NCI-H345 treated with DMSO at 0.1 percent for 48 hours (cell line): ENCODE results near the gene FMNL2.
"Not testable (repeated sequence)": the region's sequence is repeated elsewhere in the genome, so short reads cannot be mapped to it uniquely, and the experiment has no call there.

Experiments
- DNase-seq: peaks from one replicate; lab custom pipeline; 2025; ENCODE audit not compliant: unreplicated experiment; lab: John Stamatoyannopoulos, UW

The FMNL2 gene

DNA sequence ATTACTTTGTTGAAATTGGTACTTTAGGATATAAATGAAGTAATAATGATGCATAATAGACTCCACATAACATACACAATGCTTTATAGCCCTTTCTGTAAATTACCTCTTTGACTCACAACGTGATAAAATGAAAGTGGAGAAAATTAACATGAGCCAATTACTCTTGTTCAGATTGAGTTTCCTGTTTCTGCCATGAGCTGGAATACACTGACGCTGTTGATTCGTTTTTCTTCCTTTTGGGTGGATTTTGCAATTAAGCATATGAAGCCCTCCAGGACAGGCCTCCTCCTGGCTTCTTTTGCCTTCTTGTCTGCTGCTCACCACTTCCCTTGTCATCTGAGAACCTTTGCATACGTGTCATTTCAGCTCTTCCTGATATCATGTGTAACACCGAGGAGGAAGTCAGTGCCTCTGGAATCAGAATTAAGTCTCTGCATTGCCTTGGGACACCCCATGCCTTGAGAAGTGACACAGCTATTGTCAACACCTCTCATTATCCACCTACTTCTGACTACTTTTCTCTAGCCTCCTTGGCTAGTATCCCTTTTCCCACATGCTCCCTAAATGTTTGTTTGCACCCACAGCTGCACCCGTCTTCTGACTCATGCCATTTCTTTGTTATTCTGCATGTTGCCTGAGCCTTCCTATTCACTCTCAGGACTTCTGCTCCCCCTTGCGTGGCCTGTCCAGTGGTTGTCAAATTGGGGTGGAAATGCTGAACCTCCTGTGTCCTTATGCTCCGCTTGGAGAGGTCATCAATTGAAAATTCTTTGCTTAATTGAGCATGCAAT is 134.1 kb downstream of the FMNL2 start:
- no peak for DNase-seq

DNA sequence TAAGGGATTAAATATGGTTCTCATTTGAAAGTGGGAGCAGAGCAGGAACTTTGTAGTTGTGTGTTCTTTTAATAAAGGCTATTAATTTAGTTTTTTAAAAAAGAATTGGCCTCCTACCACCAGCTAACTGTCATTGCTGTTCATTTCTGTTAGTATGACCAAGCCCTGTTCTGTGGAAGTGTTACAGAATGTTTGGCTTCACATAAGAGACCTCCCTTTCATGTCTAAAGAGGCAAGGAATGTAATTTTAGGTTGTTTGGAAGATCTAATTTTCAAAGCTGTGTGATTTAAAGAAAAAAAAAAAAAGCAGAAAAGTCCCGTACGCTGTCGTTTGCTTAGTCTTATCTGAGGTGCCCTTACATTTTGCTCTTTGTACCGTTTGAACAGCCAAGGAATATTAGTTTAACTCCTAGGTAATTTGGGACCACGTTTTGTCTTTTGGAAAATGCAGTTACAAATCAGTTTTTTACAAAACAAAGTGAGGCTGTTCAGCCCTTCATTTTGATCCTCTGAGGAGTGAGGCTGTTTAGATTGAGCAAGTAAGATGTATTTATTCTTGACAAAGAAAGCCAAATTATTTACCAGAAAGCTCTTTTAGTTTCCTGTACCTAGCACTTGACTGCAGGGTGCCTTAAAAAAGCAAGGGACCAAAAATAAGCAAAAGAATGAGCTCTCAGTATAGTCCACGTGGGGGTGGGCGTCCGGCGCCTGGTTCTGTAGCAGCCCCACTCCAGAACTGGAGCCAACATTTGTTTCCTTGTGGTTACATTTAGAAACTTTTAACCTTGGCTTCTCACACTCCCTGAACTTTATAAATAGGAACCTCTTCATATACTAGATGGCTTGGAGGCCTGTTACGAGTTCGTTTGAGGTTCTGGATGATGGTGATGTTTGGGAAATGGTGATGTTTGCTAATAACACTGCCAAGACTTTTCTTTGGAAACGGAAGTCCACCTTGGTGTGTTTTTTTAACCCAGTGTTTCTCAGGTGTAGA is 136.2 kb downstream of the FMNL2 start:
- no peak for DNase-seq

DNA sequence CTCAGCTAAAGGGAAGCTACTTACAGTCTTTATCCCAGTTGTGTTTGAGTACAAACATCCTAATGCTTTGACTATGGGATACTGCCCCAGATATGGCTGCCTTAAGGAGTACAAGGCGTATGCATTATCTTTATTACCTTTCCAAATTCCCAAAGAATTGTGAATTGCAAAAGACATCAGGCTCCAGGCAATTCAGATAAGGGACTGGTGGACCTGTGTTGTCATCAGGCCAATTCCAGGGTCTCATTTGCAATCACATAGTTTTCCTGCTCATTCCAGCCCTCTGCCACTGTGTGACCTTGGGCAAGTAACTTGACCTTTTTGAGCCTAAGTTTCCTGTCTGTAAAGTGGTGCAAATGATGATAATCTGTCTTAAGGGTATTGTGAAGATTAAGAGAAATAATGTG is 137.5 kb downstream of the FMNL2 start:
- no peak for DNase-seq

DNA sequence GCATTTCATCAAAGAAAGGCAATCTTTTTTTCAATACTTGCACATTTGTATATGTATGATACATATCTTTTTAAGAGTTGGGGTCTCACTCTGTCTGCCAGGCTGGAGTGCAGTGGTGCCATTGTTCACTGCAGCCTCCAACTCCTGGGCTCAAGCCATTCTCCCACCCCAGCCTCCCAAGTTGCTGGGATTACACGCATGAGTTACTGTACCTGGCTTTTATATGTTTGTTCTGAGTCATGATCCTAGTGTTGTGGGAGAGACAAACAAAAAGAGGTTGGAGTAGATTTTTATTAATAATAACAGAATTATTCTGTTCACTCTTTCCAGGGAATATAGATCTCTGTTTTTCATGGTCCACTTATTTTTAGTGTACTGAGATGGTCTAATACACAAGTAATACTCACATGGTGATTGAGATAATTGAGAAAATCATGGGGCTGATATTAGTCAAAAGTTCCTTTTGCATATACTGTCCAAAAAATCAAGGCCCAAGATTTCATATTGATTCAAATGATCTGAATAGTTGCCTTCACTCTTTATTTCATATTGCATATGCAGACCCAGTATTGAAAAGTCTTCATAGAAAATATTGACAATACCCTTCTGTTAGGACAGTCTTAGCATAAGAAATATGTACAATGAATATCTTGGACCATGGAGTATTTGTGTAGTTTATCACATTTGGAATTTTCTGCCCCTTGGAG is 138.3 kb downstream of the FMNL2 start:
- no peak for DNase-seq

DNA sequence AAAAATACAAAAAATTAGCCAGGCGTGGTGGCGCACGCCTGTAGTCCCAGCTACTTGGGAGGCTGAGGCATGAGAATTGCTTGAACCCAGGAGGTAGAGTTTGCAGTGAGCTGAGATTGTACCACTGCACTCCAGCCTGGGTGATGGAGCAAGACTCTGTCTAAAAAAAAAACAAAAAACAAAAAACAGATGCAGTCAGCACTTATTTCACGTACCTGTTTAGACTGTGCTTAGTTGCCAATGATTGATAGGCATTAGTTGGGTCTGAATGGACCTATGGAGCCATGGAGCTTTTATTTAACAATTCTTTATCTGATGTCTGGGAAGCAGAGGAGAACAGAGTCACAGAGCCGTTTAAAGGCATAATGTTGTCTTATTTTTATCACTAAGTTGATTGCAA is 139.5 kb downstream of the FMNL2 start:
- DNase-seq = not testable (repeated sequence)

DNA sequence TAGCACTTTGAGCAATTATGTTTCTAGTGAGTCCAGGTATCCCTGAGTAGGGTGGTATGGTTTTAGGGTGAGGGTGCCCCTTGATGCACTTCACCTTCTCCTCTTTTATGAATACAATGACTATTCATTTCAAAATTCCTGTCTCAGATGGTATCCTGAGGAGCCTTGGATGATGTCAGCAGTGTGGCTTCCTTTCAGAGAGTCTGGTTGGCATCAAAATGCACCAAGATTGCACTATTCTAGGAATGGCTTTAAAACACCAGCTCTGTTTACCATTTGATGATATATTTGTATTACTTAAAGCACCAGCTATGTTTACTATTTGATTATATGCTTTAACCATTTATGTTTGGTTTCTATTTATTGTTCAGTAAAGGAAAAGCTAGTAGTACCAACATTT is 141.0 kb downstream of the FMNL2 start:
- DNase-seq = no peak

DNA sequence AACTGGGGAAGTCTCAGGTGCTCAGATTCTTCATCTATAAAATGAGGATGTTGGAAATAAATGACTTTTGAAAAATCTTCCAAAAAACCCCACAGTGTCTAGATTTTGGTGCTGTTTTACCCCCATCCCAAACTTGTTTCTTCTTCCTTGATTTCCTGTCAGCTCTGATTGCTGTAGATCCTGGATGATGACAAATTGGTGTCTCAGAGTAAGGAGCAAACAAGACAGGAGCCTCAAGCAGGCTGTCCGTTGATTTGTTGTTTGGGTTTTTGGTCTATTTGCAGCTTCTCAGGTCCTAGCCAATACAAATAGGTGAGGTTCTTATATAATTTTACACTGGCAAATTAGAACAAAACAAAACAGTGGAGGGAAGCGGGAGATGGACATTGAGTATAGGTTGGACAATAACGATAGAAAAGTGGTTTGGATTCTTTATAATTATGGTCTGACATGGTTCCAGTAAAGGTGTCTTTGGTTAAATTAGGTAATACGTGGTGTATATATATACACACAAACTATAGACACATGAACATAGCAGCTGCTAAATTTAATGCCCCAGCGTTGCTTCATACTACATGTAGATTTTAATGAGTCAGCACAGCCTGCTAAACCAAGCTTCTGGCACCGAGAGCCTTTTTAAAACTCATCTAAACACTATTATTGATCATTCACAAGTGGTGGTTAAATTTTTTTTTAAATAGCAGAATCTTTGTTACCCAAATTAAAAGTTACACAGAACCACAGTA is 142.5 kb downstream of the FMNL2 start:
- DNase-seq = no peak

DNA sequence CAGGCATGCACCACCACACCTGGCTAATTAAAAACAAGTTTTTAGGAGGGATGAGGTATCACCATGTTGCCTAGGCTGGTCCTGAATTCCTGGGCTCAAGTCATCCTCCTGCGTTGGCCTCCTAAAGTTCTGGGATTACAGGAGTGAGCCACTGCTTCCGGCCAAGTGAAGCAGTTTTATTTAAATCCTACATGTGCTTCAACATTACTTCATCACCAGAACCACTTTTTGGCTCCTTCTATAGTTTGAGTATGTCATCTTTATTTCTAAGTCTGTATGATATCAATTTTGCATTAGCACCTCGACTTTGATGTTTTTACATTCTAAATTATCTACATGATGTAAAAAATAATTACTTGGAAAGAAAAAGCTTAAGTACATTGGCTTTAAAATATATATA is 144.3 kb downstream of the FMNL2 start:
- DNase-seq = no peak

DNA sequence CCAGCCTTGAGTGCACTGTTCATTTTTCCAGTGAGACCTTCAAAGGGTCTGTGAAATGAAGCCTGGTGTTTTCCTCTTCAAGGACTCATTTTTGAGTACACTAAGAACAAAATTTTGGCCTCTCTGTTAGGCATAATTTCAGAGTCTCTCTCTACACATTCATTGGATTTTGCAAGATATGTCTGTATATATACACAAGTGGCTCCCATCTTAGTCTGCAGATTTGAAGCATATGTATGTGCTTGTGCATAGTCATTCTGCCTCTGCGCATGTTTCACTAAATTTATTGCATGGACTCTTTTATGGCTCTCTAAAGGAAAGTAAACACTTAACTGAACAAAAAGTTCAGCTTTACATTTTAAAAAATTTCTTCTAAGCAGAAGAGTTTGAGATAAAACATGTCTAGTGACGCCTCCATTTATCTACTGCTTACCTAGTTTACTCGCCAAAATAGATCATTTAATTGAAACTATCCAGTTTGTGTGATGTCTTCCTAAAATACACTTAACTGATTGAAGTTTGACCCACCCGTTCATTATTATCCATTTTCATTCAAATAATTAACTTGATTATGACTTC is 145.9 kb downstream of the FMNL2 start:
- no peak for DNase-seq

DNA sequence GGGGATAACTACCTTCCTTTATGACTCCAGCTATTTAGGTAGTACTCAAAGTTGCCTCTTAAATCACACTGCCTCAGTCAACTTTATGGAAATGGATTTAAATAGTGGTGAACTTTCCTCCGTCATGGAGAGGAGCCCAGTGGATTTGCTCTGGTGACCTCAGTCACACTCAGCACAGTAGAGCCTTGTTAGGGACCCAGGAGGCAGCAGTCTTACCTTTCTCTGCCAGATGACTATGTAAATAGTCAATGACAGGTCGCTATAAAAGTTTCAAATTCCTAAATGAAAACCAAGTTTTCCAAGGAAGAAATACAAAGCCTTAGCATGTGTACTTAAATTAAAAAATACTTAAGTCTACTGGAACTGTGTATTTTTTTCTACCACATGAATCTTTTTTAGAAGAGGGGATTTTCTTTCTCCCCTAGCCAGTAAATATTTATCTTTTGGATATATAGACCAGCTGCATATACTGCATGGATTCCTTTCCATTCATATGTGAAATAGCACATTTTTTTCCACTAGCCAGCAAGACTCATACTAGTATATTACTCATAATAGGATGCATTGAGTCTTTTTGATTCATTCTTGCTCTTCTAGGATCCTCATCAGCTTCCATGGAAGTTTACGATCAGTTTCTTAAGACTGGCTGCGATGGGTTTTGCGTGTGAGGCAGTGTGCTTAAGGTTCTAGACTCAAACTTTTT is 147.1 kb downstream of the FMNL2 start:
- no peak for DNase-seq

DNA sequence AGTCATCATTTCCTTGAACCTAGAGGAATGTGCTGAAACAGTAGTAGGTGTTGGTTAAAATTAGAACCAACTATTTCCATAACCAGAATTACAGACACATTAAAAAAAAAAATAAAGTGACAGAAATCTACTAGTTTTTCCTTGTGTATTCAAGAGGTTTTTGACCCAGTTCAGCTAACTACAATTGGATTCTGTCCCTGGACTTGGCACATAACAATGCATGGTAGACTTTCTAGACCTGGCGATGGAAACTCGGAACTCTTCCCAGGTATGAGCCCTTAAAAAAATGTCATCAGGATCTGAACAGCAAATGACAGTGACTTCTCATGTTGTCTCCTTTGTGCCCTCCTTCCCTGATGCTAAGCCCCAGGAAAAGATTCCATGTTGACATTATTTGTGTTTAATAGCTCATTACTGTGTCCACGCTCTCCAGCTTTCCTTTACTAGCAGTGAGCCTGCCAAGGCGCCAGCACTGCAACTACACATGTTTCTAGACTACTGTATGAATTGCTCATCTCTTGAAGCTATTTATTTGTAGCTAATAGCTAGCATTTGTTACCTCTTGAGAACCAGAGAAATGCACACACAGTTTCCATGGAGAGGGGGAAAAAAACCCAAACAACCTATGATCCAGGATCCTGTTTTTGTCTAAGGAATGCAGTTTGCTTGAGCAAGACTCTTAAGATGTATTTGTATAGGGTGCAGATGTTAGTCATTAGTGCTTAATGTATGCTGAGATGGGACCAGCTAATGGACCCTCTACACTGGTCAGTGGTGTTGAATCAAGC is 148.5 kb downstream of the FMNL2 start:
- no peak for DNase-seq

DNA sequence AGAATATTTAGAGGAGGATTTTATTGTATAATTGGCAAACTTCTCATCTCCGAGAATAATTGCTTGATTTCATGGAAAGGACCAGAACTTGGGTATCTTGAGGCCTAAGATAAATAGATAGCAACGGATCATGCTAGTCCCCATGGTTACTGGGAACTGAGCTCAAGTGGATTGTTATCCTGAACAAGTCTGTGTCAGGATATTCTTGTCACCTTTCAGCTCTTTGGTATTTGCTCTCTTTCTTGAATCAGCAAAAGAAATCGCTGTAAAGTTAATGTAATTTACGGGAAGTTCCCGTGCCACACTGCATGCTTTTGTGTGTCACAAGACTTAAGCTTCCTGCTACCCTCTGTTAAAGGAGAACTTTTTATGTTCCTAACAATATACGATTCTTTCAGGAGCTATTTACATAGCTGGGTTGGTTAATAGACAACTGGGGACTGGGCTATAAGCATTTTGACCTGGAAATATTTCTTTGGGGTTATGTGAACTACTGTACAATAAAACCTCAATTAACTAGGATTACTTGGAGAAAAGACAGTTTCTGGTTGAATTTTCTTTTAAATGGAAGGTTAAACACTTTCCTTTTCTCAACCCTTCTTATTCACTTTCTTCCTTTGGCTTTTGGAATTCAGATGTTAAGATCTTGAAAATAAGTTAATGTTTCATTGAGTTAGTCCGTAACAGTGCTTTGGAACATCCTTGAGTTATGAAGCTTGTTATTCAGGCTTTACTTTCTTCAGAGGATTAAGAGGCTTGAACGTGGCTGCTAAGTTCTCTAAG is 151.2 kb downstream of the FMNL2 start:
- no peak for DNase-seq

DNA sequence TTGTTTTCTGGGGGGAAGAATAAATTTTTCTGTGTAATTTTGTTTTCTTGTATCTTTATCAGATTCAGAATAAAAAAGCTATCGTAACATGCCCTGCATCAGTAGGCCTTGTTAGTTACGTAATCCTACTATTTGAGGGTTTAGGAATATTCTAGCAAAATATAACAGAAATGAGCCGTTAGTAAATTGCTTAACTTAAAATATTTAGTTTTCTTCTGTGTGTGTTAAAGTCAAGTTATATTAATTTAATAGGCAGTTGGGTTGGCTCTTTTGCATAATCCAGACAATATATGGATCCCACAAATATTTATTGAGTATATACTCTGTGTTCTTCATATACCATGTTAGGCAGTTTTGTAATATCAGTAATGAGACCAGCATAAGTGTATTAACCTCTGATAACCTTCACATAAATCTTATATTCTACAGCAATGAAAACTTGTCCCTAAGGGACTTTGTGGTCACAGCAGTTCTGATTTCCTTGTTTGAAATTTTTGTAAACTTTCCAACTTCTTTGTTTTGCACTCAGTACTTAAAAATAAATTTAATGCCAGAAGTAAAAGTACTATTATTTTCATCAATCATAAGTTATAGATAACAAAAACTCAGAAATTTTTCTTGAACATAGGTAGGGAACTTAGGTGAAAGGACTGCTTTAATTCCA is 151.9 kb downstream of the FMNL2 start:
- no peak for DNase-seq

DNA sequence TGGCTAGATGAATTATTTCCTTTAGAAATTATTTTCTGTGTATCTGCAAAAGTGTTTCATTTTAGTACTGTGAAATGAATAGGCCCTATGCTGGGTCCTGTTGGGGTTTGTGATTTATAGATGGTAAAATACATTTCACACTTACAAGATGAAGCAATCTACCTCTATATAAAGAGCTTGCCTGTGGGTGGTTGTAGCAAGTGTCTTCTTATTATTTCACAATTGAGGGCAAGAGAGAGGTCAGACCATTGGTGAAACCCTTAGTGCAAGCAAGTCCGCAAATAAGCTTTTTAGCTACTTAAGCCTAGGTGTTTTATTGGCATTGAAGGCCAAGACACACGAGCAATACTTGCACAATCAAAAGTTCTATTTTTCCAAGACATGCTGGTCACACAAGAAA is 153.1 kb downstream of the FMNL2 start:
- DNase-seq = no peak

DNA sequence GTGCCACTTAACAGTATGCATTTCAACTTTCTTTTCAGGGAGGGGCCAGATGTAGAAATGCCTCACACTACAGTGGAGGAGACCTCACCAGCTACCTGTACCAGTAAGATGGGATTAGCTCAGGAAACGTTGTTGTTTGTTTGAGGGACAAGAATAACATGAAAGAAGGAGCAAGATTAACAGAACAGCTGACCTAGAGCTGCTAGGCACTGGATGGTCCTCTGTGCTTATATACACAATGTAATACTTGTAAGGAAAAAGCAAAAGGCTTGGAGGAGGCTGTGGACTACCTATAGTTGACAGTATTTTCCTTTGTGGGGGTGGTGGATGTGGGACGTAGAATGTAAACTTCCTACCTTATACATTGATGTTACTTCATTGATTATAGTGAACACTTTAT is 154.4 kb downstream of the FMNL2 start:
- no peak for DNase-seq

DNA sequence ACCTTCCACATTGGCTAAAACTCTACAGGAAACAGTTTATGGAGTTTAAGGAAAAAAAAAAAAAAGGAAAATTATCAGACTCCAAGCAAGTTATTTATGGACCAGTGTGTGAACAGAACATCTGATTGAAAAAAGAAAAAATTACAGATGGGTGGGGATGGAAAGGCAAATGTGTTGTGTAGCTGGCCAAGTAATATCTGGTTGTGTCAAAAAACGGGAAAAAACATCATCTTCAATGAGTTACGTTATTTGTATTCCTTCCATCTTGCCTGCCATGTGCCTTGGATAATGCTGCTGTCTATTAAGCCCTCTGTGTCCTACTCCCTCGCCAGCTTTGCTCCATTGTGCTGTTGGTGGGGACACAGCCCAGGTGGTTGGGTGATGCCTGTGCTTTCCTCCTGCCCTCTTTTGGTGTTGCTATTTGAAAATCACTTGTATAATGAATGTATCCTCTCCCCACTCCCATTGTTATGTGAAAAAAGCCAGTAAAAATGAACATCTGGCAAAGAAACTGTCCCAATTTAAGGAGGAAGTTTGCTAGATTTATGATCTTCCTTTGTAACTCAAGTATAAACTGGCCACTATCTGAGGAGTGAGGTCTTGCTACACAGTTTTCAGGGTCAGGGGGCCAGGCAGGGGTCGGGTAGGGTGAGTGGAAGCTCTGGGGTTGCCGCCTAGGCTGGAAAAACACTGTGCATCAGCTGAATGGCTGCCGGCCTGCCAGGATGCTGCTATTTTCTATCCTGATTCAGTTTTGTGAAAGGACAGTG is 155.9 kb downstream of the FMNL2 start:
- no peak for DNase-seq

DNA sequence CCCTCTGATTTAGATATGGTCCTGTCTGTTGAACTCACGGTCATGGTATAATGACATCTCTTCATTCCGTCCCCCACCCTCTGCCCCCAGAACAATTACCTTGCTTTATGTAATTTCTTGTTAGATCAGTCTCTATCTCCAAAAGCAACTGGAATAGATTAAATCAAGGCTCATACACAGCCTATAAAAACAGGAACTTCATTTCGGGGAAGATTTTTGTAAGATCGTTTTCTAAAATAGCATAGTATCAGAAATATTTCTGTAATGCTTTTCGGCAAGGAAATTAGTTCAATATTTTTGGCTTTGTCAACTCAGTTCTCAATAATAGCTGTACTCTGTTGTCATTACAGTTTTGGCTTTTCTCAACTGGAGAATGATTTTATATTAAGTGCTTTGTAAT is 157.2 kb downstream of the FMNL2 start:
- DNase-seq = no peak
